Calu3 (cell line): ENCODE data around the gene B9D1. TPM values are rescaled to one million over a fixed set of nuclear protein-coding genes. Genes with fewer than 3 reads are reported as not detected.

Experiments used
- BruUV-seq: library from RNA; stranded (reverse); fragments of 400-500 nt; replicated peaks from 2 replicates; lab custom pipeline; 2021; lab: Mats Ljungman, UMichigan
- CTCF ChIA-PET: fragments of 300-600 bp; sonication (Branson Sonifier 250); formaldehyde crosslinking; loops from one replicate; lab custom pipeline; 2022; ENCODE audit warnings: antibody characterized with exemption; lab: Charles Lee
- DNase-seq: peaks from one replicate; pipeline ENCODE4 v3.0.0; 2022
- H3K27ac Mint-ChIP-seq: one replicate; pipeline ENCODE4 v1.8.0; 2022; ENCODE audit warnings: mixed read lengths; ENCODE audit not compliant: unreplicated experiment
- H3K27me3 Mint-ChIP-seq: one replicate; pipeline ENCODE4 v1.8.0; 2022; ENCODE audit warnings: mixed read lengths; ENCODE audit not compliant: unreplicated experiment
- H3K36me3 Mint-ChIP-seq: one replicate; pipeline ENCODE4 v1.8.0; 2022; ENCODE audit warnings: mild to moderate bottlenecking, moderate library complexity, mixed read lengths; ENCODE audit not compliant: insufficient read depth, unreplicated experiment
- H3K4me1 Mint-ChIP-seq: one replicate; pipeline ENCODE4 v1.8.0; 2022; ENCODE audit warnings: mild to moderate bottlenecking, low read depth, mixed read lengths; ENCODE audit not compliant: unreplicated experiment
- H3K4me3 Mint-ChIP-seq: one replicate; pipeline ENCODE4 v1.8.0; 2022; ENCODE audit warnings: mild to moderate bottlenecking, low read depth, moderate library complexity, mixed read lengths; ENCODE audit not compliant: unreplicated experiment
- H3K9me3 Mint-ChIP-seq: one replicate; pipeline ENCODE4 v1.8.0; 2022; ENCODE audit warnings: low read depth, mixed read lengths; ENCODE audit not compliant: unreplicated experiment
- intact Hi-C: fragments of 100-400 bp; cut with micrococcal nuclease; formaldehyde crosslinking; loops from one replicate; pipeline ENCODE4 v1.10.0; 2022; ENCODE audit not compliant: unreplicated experiment
- total RNA-seq: library from RNA; stranded (reverse); gene quantifications from 2 replicates; pipeline ENCODE4 v1.2.3, GENCODE V29; 2022
- TF ChIP-seq, protein P1 (sequence below): fragments of 200-600 bp; IDR thresholded peaks from one replicate; pipeline ENCODE4 v1.8.0; 2022; ENCODE audit warnings: antibody characterized with exemption; ENCODE audit not compliant: unreplicated experiment

The B9D1 gene
- total RNA-seq, 1 experiment from 2014 or later: 14.1 TPM

DNA sequence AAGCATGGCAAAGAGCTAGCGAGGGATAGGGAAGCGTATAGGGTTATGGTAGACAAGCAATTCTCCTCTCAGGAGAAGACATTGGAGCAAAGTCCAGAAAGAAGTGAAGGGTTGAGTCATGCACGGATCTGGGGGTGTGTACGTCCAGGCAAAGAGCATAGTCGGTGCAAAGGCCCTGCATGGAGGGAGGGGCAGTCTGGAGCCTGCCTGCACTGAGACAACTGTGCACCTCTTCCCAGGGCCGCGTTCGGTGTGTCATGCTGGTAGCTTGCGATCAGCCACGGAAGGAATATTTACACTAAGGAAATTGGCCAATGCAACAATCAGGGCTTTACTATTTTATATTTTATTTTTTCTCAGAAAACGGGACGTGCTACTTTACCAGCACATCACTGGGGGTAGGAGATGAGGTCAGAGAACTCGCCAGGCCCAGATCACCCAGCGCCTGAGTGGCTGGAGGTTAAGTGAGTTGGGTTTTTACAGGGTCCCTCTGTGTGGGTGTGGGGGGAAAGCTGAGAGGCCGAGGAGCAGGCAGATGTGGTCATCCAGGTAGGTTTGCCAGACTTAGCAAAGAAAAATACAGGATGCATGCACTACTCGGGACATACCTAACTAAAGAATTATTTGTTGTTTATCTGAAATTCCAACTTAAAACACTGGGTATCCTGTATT is 6.7 kb upstream of the B9D1 start:
- Mint-ChIP-seq H3K4me3 (no peak overlapping the region), H3K9me3 (no peaks in the 10 kb centered on the region), H3K36me3 (peaks cover 8% of the 10 kb centered on the region), H3K27me3 (no peaks in the 10 kb centered on the region), H3K4me1 (peaks cover 6% of the 10 kb centered on the region), H3K27ac (no peak overlapping the region)
- BruUV-seq: no TSS peak
- TF ChIP-seq, protein P1, sequence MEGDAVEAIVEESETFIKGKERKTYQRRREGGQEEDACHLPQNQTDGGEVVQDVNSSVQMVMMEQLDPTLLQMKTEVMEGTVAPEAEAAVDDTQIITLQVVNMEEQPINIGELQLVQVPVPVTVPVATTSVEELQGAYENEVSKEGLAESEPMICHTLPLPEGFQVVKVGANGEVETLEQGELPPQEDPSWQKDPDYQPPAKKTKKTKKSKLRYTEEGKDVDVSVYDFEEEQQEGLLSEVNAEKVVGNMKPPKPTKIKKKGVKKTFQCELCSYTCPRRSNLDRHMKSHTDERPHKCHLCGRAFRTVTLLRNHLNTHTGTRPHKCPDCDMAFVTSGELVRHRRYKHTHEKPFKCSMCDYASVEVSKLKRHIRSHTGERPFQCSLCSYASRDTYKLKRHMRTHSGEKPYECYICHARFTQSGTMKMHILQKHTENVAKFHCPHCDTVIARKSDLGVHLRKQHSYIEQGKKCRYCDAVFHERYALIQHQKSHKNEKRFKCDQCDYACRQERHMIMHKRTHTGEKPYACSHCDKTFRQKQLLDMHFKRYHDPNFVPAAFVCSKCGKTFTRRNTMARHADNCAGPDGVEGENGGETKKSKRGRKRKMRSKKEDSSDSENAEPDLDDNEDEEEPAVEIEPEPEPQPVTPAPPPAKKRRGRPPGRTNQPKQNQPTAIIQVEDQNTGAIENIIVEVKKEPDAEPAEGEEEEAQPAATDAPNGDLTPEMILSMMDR: no peak
- DNase-seq: no peak
- intact Hi-C loops: loop anchor here (10.0 kb wide), 1 partner anchor 396 kb away; no protein-coding TSS in a partner anchor
- CTCF ChIA-PET: no interaction called here

DNA sequence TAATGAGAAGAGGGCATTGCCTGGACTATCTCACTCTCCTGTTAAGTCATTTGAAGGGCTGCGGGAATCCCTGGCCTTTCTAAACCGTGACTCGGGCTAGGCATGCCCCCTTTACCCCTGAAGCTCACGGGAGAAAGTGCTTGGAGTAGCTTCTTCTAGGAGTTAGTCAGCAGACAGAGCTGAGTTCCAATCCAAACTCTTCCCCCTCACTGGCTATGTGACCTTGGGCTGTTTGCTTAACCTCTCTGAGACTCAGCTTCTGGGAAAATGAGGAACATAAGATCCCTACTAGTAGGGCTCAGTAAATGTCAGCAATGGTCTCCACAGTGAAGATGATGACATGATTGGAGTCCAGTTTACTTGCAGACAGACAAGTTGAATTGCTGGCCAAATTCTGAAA is 5.7 kb upstream of the B9D1 start:
- CTCF ChIA-PET: no interaction called here
- no peak overlapping the region for H3K4me3 Mint-ChIP-seq
- H3K27ac Mint-ChIP-seq: no peak overlapping the region
- intact Hi-C loops: loop anchor here (10.0 kb wide), 1 partner anchor 397 kb away; no protein-coding TSS in a partner anchor
- no peaks in the 10 kb centered on the region for H3K27me3 Mint-ChIP-seq
- no TSS peak for BruUV-seq
- peaks cover 6% of the 10 kb centered on the region for H3K4me1 Mint-ChIP-seq
- DNase-seq: no peak
- TF ChIP-seq, protein P1: no peak
- peaks cover 8% of the 10 kb centered on the region for H3K36me3 Mint-ChIP-seq
- no peaks in the 10 kb centered on the region for H3K9me3 Mint-ChIP-seq

DNA sequence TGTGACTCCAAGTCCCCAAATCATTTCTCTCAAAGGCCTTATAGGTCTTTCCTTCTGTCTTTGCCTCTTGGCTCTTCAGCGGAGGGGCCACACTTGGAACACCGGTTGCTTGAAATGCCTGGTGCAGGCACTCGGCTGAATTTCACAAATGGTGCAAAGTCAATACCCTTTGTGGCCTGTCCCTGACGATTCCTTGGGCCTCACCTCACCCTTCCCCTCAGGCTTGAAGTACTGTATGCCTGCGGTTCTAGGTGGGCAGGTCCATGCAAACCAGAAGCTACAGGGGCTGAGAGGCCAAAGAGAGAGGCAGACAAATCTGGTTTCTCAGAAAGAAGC is 4.1 kb upstream of the B9D1 start:
- TF ChIP-seq, protein P1: no peak
- intact Hi-C loops: loop anchor here (10.0 kb wide), 1 partner anchor 398 kb away; no protein-coding TSS in a partner anchor
- no TSS peak for BruUV-seq
- DNase-seq: no peak
- Mint-ChIP-seq H3K27me3 (no peaks in the 10 kb centered on the region), H3K4me1 (peaks cover 8% of the 10 kb centered on the region), H3K4me3 (no peak overlapping the region), H3K27ac (no peak overlapping the region), H3K36me3 (peaks cover 21% of the 10 kb centered on the region), H3K9me3 (no peaks in the 10 kb centered on the region)
- CTCF ChIA-PET: interaction anchor here (1.2 kb wide), 1 partner anchor 11 kb away, joined by 3 read pairs; the partner anchor contains the start of gene MAPK7

DNA sequence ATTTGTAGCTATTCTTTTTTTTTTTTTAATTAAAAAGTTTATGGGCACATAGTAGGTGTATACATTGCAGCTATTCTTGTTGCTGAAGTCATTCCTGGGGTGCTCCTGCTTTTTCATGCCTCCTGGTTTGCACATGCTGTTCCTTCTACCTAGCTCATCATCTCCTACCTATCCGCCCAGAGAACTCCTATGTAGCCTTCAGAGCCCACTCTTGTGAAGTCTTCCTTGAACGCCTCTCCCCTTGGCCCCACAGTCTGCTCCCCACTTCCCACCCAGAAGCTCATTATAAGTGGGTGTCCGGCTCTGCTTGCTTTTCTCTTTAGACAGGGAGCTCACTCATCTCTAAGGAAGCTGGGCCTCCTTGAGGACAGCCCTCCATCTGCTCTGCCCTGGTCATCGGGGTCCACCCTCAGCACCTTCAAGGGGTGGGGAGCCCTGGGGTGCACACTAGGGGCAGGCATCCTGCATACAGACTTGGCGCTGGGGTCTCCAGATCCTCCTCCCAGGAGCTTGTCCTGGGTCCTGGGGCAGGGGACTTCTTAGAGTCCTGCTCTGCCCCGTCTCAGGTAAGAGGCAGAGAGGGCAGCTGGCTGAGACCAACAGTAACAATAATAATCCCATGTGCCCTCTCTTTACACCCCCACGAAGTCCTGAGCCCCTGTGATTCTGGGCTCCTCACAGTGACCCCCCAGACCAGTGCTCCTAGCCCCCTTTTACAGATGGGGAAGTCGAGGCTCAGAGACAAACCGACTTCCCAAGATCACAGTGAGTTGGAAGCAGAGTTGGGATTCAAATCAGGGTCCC is 3.5 kb upstream of the B9D1 start:
- Mint-ChIP-seq H3K9me3 (no peaks in the 10 kb centered on the region), H3K36me3 (peaks cover 27% of the 10 kb centered on the region), H3K27ac (no peak overlapping the region), H3K4me3 (no peak overlapping the region), H3K27me3 (no peaks in the 10 kb centered on the region), H3K4me1 (peaks cover 13% of the 10 kb centered on the region)
- TF ChIP-seq, protein P1: no peak
- CTCF ChIA-PET: interaction anchor here (1.2 kb wide), 1 partner anchor 12 kb away, joined by 3 read pairs; the partner anchor contains the start of gene MAPK7
- no peak for DNase-seq
- intact Hi-C loops: loop anchor here (10.0 kb wide), 1 partner anchor 399 kb away; no protein-coding TSS in a partner anchor
- no TSS peak for BruUV-seq
